IMR-90 (cell line): ENCODE measurements around the gene CYP2F1. TPM values are rescaled to one million over a fixed set of nuclear protein-coding genes. Genes with fewer than 3 reads are reported as not detected.
"Not testable (repeated sequence)": the region's sequence is repeated elsewhere in the genome, so short reads cannot be mapped to it uniquely, and the experiment has no call there.

Experiments
- ATAC-seq: fragments of 200-7000 bp; cut with Tn5 transposase; 2 replicates; pipeline ENCODE4 v1.9.1; 2020; ENCODE audit warnings: low read depth, mild to moderate bottlenecking, moderate library complexity
- BruUV-seq: library from RNA; stranded (reverse); fragments of 400-500 nt; replicated peaks from 2 replicates; lab custom pipeline; 2021; lab: Mats Ljungman, UMichigan
- CTCF ChIA-PET: fragments of 300-600 bp; formaldehyde crosslinking; extraction: SDS; loops from one replicate; lab custom pipeline; 2021; ENCODE audit warnings: antibody characterized with exemption; lab: Yijun Ruan, JAX
- POLR2A ChIA-PET: fragments of 300-600 bp; sonication (Branson Sonifier 250); formaldehyde crosslinking; loops from one replicate; lab custom pipeline; 2022; ENCODE audit warnings: antibody characterized with exemption; ENCODE audit not compliant: unreplicated experiment; lab: Charles Lee
- DNase-seq: peaks from one replicate; pipeline ENCODE4 v3.0.0; 2013
- H2AFZ ChIP-seq: replicated peaks from 2 replicates; pipeline ENCODE3; 2013; ENCODE audit warnings: low read length, mild to moderate bottlenecking; ENCODE audit not compliant: poor library complexity
- H2AK5ac ChIP-seq: 2 replicates; pipeline ENCODE4 v1.6.1; 2013; ENCODE audit warnings: low read depth, low read length, inconsistent platforms
- H2AK9ac ChIP-seq: replicated peaks from 2 replicates; pipeline ENCODE3; 2013; ENCODE audit warnings: mild to moderate bottlenecking, low read depth, low read length, moderate library complexity; ENCODE audit not compliant: poor library complexity
- H2BK120ac ChIP-seq: 2 replicates; pipeline ENCODE4 v1.6.1; 2013; ENCODE audit warnings: low read depth, low read length, inconsistent platforms
- H2BK15ac ChIP-seq: 3 replicates; pipeline ENCODE4 v1.6.1; 2013; ENCODE audit warnings: low read depth, low read length, inconsistent platforms
- H2BK20ac ChIP-seq: 2 replicates; pipeline ENCODE4 v1.6.1; 2013; ENCODE audit warnings: low read depth, mild to moderate bottlenecking, inconsistent platforms, low read length, moderate library complexity
- H2BK5ac ChIP-seq: 2 replicates; pipeline ENCODE4 v1.6.1; 2013; ENCODE audit warnings: mild to moderate bottlenecking, low read depth, low read length, inconsistent platforms; ENCODE audit not compliant: poor library complexity, severe bottlenecking
- H3K14ac ChIP-seq: replicated peaks from 2 replicates; pipeline ENCODE4 v1.6.1; 2013; ENCODE audit warnings: low read depth, low read length, inconsistent platforms
- H3K18ac ChIP-seq: 2 replicates; pipeline ENCODE4 v1.6.1; 2013; ENCODE audit warnings: low read depth, low read length, control low read depth
- H3K23ac ChIP-seq: 2 replicates; pipeline ENCODE4 v1.6.1; 2013; ENCODE audit warnings: low read depth, low read length, inconsistent platforms
- H3K27ac ChIP-seq: 2 replicates; pipeline ENCODE4 v1.5.1; 2013; ENCODE audit warnings: mild to moderate bottlenecking, control low read depth, low read length; ENCODE audit not compliant: insufficient read depth
- H3K27me3 ChIP-seq: 2 replicates; pipeline ENCODE4 v1.6.1; 2013; ENCODE audit warnings: low read length; ENCODE audit not compliant: control insufficient read depth, insufficient read depth
- H3K36me3 ChIP-seq: 2 replicates; pipeline ENCODE4 v1.6.1; 2013; ENCODE audit warnings: low read length, mixed read lengths; ENCODE audit not compliant: control insufficient read depth, insufficient read depth
- H3K4ac ChIP-seq: 2 replicates; pipeline ENCODE4 v1.6.1; 2013; ENCODE audit warnings: low read depth, low read length, inconsistent platforms
- H3K4me1 ChIP-seq: 2 replicates; pipeline ENCODE4 v1.6.1; 2013; ENCODE audit warnings: low read length, mixed read lengths; ENCODE audit not compliant: control insufficient read depth, insufficient read depth
- H3K4me2 ChIP-seq: 2 replicates; pipeline ENCODE4 v1.6.1; 2013; ENCODE audit warnings: low read depth, mild to moderate bottlenecking, control low read depth, low read length, moderate library complexity
- H3K4me3 ChIP-seq: 2 replicates; pipeline ENCODE4 v1.5.1; 2013; ENCODE audit warnings: low read depth, mild to moderate bottlenecking, control low read depth, low read length, moderate library complexity; ENCODE audit not compliant: insufficient read depth
- H3K56ac ChIP-seq: 2 replicates; pipeline ENCODE4 v1.6.1; 2013; ENCODE audit warnings: low read length, inconsistent platforms; ENCODE audit not compliant: insufficient read depth; ENCODE audit errors: extremely low read depth
- H3K79me1 ChIP-seq, 2 experiments: 2 replicates each; pipeline ENCODE4 v1.6.1; 2013; ENCODE audit warnings: low read length in 2 of 2, inconsistent platforms in 1 of 2, low read depth in 1 of 2
- H3K9ac ChIP-seq: 2 replicates; pipeline ENCODE4 v1.6.1; 2013; ENCODE audit warnings: low read depth, low read length, control low read depth
- H3K9me1 ChIP-seq: 2 replicates; pipeline ENCODE4 v1.6.1; 2013; ENCODE audit warnings: low read length, inconsistent platforms; ENCODE audit not compliant: insufficient read depth
- H3K9me3 ChIP-seq: 2 replicates; pipeline ENCODE4 v1.6.1; 2013; ENCODE audit warnings: low read length; ENCODE audit not compliant: control insufficient read depth, insufficient read depth
- H4K20me1 ChIP-seq: 2 replicates; pipeline ENCODE4 v1.6.1; 2013; ENCODE audit warnings: low read length, inconsistent platforms; ENCODE audit not compliant: insufficient read depth
- H4K5ac ChIP-seq: 2 replicates; pipeline ENCODE4 v1.6.1; 2013; ENCODE audit warnings: mild to moderate bottlenecking, low read depth, low read length, control low read depth
- H4K8ac ChIP-seq, 2 experiments: 2 replicates each; pipeline ENCODE4 v1.6.1; 2013; ENCODE audit warnings: low read depth in 2 of 2, low read length in 2 of 2, control low read depth in 1 of 2, inconsistent platforms in 1 of 2
- H4K91ac ChIP-seq: 2 replicates; pipeline ENCODE4 v1.6.1; 2013; ENCODE audit warnings: low read depth, low read length, inconsistent platforms; ENCODE audit not compliant: insufficient read depth
- WGBS, 2 experiments: methylation state at CpG; one replicate each; pipeline versions ENCODE4 v1.1.5 to v1.1.7; 2013; ENCODE audit warnings: missing lambda C conversion rate in 2 of 2; ENCODE audit not compliant: insufficient read length in 1 of 2; ENCODE audit errors: extremely low coverage in 2 of 2; 5-methylcytosine and 5-hydroxymethylcytosine counted together
- dilution Hi-C: fragments of 300-500 bp; cut with HindIII; formaldehyde crosslinking; loops from one replicate; pipeline ENCODE4 v1.14.3; 2018; ENCODE audit warnings: low sequenced_read_pairs; ENCODE audit not compliant: unreplicated experiment
- in situ Hi-C: fragments of 300-500 bp; cut with MboI; formaldehyde crosslinking; loops from 3 replicates; pipeline ENCODE4 v1.14.3; 2019; ENCODE audit warnings: low sequenced_read_pairs, inconsistent platforms, mixed read lengths
- intact Hi-C: fragments of 100-400 bp; cut with micrococcal nuclease; formaldehyde crosslinking; loops from 2 replicates; pipeline ENCODE4 v1.10.0; 2022
- polyA plus RNA-seq, 3 experiments: library from polyadenylated mRNA; depleted of rRNA; stranded (reverse); fragments of >200 nt; gene quantifications; 2 replicates each; pipeline ENCODE4 v1.2.3, GENCODE V29; 2012; ENCODE audit warnings: low replicate concordance in 1 of 3
- total RNA-seq: library from RNA; depleted of rRNA; stranded (reverse); fragments of >200 nt; gene quantifications from 2 replicates; pipeline ENCODE4 v1.2.3, GENCODE V29; 2012

CYP2F1 gene
- total and polyA plus RNA-seq, 2 of the 4 experiments (the other 2 are of a cell fraction), result not detected

GRCh38 chr19:41102210-41102609 is 12.0 kb upstream of the CYP2F1 start:
- H3K4ac ChIP-seq, POLR2A ChIA-PET, H3K36me3 ChIP-seq, H2AK5ac ChIP-seq, H4K8ac ChIP-seq, H4K5ac ChIP-seq, H2BK5ac ChIP-seq, DNase-seq, H2AFZ ChIP-seq, CTCF ChIA-PET, intact Hi-C loops, H3K9me3 ChIP-seq, H3K27me3 ChIP-seq, H4K91ac ChIP-seq, H3K4me2 ChIP-seq, H3K4me1 ChIP-seq, H2AK9ac ChIP-seq, in situ Hi-C loops, H3K23ac ChIP-seq, H3K18ac ChIP-seq, H3K9ac ChIP-seq, H3K9me1 ChIP-seq, H3K56ac ChIP-seq, H3K79me1 ChIP-seq, H2BK120ac ChIP-seq, H2BK15ac ChIP-seq, H3K4me3 ChIP-seq, ATAC-seq, H3K14ac ChIP-seq, H2BK20ac ChIP-seq, dilution Hi-C loops, H3K27ac ChIP-seq, H4K20me1 ChIP-seq, BruUV-seq: not testable (repeated sequence)
- WGBS, 2 experiments, result no CpG with 5 or more reads among the region's 1 CpG
